K562 (cell line): Measurements from ENCODE around the gene EMC8. TPM values are rescaled to one million over a fixed set of nuclear protein-coding genes. Genes with fewer than 3 reads are reported as not detected.

Experiments used
- FOXJ3 ChIP-seq: sonication (generic); formaldehyde crosslinking; IDR thresholded peaks from 2 replicates; pipeline ENCODE4 v1.4.0; 2020; ENCODE audit warnings: mild to moderate bottlenecking, missing genetic modification reagents
- JUNB ChIP-seq: fragments of 450-650 bp; formaldehyde crosslinking; conservative IDR thresholded peaks from 2 replicates; pipeline ENCODE4 v1.4.0; 2020; ENCODE audit warnings: mild to moderate bottlenecking
- KLF10 ChIP-seq: fragments of 250-450 bp; sonication (Bioruptor Pico); IDR thresholded peaks from 2 replicates; pipeline ENCODE4 v1.6.1; 2021; ENCODE audit warnings: matching md5 sums
- PRPF4 ChIP-seq: fragments of 200-400 bp; formaldehyde crosslinking; IDR thresholded peaks from one replicate; pipeline ENCODE4 v1.6.1; 2017; ENCODE audit warnings: low read length, low read depth, mild to moderate bottlenecking; ENCODE audit not compliant: insufficient read depth, poor library complexity, severe bottlenecking
- RFX7 ChIP-seq: fragments of 250-450 bp; sonication (Bioruptor Pico); IDR thresholded peaks from 2 replicates; pipeline ENCODE4 v1.5.1; 2021; ENCODE audit warnings: mild to moderate bottlenecking
- SMARCB1 ChIP-seq: IDR thresholded peaks from 2 replicates; pipeline ENCODE4 v1.6.1; 2011; ENCODE audit warnings: improper control_type of control experiment, low read depth; ENCODE audit not compliant: insufficient read length
- SP1 ChIP-seq: sonication (generic); formaldehyde crosslinking; IDR thresholded peaks from 2 replicates; pipeline ENCODE4 v1.8.1; 2022; ENCODE audit warnings: mild to moderate bottlenecking, missing genetic modification reagents
- ZNF696 ChIP-seq: fragments of 250-450 bp; sonication (Bioruptor Pico); conservative IDR thresholded peaks from 2 replicates; pipeline ENCODE4 v1.4.0; 2020; ENCODE audit warnings: mild to moderate bottlenecking, moderate library complexity
- ZNF76 ChIP-seq: fragments of 250-450 bp; sonication (Bioruptor Pico); IDR thresholded peaks from 2 replicates; pipeline ENCODE4 v1.4.0; 2020; ENCODE audit warnings: mild to moderate bottlenecking, moderate library complexity, borderline replicate concordance
- polyA plus RNA-seq, 8 experiments: library from polyadenylated mRNA; depleted of rRNA in 4 of 8; stranded (reverse) in 5 of 8; unstranded in 3 of 8; fragments of >200 nt; fragmentation: Nextera tagmentation in 2 of 8; fragmentation: Illumina TruSeq in 1 of 8; extraction: Ambion mirVana in 2 of 8; extraction: Trizol in 1 of 8; gene quantifications; 2 replicates each; pipeline versions ENCODE4 v1.2.1 to v1.2.3, GENCODE V29; 2011 to 2014; ENCODE audit warnings: inconsistent platforms in 1 of 8, missing spikeins in 1 of 8
- total RNA-seq, 7 experiments: library from RNA; depleted of rRNA in 6 of 7; stranded (reverse); fragments of >200 nt in 6 of 7; fragmentation: Illumina TruSeq in 2 of 7; extraction: Trizol in 2 of 7; gene quantifications; 2 replicates each; pipeline versions ENCODE4 v1.2.1 to v1.2.3, GENCODE V29; 2011 to 2021; ENCODE audit warnings: low replicate concordance in 1 of 7
- TF ChIP-seq, protein P1 (sequence below): fragments of 450-650 bp; IDR thresholded peaks from 2 replicates; pipeline ENCODE4 v1.6.1; 2016; ENCODE audit warnings: mild to moderate bottlenecking, moderate library complexity
- TF ChIP-seq, protein P2 (sequence below): fragments of 450-650 bp; formaldehyde crosslinking; IDR thresholded peaks from 2 replicates; pipeline ENCODE4 v1.4.0; 2020; ENCODE audit warnings: mild to moderate bottlenecking, moderate library complexity
- TF ChIP-seq, protein P3 (sequence below): sonication (generic); formaldehyde crosslinking; IDR thresholded peaks from 2 replicates; pipeline ENCODE4 v1.5.0; 2020; ENCODE audit warnings: missing genetic modification reagents
- TF ChIP-seq, protein P4 (sequence below): sonication (generic); formaldehyde crosslinking; IDR thresholded peaks from 2 replicates; pipeline ENCODE4 v1.9.0; 2022; ENCODE audit warnings: mild to moderate bottlenecking, missing genetic modification reagents

The EMC8 gene
- total and polyA plus RNA-seq, 9 of the 15 experiments (the other 6 are each of a cell fraction or from before 2014, with no cell fraction given) = 11.4 to 81.8 (median 48.6) TPM

DNA sequence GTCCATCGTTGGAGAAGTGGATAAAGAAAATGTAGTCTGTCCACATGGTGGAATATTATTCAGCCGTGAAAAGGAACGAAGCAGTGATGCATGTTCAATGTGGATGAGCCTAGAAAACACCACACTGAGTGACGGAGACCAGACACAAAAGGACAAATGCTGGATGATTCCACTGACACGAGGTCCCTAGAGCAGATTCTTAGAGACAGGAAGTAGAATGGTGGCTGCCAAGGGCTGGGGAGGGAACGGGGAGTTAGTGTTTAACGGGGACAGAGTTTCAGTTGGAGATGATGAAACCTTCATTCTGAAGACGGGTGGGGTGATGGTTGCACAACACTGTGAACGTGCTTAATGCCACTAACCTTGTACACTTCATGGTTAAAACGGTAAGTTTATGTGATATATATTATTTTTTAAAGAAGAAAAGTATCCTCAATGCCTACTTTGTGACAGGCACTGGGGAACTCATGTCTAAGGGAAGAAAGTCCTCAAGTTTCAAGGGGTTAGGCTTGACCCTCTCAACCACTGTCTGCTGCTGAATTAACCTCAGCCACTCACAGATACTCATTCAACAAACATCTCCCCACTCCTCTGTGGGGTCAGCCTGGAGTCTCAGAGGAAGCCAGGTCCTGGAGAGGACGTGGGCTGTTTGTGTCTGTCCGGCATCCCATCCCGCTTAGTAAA is 66.0 kb downstream of the EMC8 start (continued):
- TF ChIP-seq, protein P1, sequence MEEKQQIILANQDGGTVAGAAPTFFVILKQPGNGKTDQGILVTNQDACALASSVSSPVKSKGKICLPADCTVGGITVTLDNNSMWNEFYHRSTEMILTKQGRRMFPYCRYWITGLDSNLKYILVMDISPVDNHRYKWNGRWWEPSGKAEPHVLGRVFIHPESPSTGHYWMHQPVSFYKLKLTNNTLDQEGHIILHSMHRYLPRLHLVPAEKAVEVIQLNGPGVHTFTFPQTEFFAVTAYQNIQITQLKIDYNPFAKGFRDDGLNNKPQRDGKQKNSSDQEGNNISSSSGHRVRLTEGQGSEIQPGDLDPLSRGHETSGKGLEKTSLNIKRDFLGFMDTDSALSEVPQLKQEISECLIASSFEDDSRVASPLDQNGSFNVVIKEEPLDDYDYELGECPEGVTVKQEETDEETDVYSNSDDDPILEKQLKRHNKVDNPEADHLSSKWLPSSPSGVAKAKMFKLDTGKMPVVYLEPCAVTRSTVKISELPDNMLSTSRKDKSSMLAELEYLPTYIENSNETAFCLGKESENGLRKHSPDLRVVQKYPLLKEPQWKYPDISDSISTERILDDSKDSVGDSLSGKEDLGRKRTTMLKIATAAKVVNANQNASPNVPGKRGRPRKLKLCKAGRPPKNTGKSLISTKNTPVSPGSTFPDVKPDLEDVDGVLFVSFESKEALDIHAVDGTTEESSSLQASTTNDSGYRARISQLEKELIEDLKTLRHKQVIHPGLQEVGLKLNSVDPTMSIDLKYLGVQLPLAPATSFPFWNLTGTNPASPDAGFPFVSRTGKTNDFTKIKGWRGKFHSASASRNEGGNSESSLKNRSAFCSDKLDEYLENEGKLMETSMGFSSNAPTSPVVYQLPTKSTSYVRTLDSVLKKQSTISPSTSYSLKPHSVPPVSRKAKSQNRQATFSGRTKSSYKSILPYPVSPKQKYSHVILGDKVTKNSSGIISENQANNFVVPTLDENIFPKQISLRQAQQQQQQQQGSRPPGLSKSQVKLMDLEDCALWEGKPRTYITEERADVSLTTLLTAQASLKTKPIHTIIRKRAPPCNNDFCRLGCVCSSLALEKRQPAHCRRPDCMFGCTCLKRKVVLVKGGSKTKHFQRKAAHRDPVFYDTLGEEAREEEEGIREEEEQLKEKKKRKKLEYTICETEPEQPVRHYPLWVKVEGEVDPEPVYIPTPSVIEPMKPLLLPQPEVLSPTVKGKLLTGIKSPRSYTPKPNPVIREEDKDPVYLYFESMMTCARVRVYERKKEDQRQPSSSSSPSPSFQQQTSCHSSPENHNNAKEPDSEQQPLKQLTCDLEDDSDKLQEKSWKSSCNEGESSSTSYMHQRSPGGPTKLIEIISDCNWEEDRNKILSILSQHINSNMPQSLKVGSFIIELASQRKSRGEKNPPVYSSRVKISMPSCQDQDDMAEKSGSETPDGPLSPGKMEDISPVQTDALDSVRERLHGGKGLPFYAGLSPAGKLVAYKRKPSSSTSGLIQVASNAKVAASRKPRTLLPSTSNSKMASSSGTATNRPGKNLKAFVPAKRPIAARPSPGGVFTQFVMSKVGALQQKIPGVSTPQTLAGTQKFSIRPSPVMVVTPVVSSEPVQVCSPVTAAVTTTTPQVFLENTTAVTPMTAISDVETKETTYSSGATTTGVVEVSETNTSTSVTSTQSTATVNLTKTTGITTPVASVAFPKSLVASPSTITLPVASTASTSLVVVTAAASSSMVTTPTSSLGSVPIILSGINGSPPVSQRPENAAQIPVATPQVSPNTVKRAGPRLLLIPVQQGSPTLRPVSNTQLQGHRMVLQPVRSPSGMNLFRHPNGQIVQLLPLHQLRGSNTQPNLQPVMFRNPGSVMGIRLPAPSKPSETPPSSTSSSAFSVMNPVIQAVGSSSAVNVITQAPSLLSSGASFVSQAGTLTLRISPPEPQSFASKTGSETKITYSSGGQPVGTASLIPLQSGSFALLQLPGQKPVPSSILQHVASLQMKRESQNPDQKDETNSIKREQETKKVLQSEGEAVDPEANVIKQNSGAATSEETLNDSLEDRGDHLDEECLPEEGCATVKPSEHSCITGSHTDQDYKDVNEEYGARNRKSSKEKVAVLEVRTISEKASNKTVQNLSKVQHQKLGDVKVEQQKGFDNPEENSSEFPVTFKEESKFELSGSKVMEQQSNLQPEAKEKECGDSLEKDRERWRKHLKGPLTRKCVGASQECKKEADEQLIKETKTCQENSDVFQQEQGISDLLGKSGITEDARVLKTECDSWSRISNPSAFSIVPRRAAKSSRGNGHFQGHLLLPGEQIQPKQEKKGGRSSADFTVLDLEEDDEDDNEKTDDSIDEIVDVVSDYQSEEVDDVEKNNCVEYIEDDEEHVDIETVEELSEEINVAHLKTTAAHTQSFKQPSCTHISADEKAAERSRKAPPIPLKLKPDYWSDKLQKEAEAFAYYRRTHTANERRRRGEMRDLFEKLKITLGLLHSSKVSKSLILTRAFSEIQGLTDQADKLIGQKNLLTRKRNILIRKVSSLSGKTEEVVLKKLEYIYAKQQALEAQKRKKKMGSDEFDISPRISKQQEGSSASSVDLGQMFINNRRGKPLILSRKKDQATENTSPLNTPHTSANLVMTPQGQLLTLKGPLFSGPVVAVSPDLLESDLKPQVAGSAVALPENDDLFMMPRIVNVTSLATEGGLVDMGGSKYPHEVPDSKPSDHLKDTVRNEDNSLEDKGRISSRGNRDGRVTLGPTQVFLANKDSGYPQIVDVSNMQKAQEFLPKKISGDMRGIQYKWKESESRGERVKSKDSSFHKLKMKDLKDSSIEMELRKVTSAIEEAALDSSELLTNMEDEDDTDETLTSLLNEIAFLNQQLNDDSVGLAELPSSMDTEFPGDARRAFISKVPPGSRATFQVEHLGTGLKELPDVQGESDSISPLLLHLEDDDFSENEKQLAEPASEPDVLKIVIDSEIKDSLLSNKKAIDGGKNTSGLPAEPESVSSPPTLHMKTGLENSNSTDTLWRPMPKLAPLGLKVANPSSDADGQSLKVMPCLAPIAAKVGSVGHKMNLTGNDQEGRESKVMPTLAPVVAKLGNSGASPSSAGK = peak; percentile 55
- TF ChIP-seq, protein P2, sequence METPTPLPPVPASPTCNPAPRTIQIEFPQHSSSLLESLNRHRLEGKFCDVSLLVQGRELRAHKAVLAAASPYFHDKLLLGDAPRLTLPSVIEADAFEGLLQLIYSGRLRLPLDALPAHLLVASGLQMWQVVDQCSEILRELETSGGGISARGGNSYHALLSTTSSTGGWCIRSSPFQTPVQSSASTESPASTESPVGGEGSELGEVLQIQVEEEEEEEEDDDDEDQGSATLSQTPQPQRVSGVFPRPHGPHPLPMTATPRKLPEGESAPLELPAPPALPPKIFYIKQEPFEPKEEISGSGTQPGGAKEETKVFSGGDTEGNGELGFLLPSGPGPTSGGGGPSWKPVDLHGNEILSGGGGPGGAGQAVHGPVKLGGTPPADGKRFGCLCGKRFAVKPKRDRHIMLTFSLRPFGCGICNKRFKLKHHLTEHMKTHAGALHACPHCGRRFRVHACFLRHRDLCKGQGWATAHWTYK (CRISPR knock-in tag) = no peak
- no peak for TF ChIP-seq JUNB (CRISPR knock-in tag)
- no peak for TF ChIP-seq RFX7 (CRISPR knock-in tag)
- TF ChIP-seq, protein P3, sequence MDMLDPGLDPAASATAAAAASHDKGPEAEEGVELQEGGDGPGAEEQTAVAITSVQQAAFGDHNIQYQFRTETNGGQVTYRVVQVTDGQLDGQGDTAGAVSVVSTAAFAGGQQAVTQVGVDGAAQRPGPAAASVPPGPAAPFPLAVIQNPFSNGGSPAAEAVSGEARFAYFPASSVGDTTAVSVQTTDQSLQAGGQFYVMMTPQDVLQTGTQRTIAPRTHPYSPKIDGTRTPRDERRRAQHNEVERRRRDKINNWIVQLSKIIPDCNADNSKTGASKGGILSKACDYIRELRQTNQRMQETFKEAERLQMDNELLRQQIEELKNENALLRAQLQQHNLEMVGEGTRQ (CRISPR knock-in tag) = no peak
- no peak for TF ChIP-seq PRPF4
- TF ChIP-seq ZNF696 = no peak
- TF ChIP-seq SMARCB1 = no peak
- TF ChIP-seq, protein P4, sequence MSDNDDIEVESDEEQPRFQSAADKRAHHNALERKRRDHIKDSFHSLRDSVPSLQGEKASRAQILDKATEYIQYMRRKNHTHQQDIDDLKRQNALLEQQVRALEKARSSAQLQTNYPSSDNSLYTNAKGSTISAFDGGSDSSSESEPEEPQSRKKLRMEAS (CRISPR knock-in tag) = peak; percentile 19; the same call in 1 of the 2 replicates
- TF ChIP-seq ZNF76 (CRISPR knock-in tag) = no peak
- no peak for TF ChIP-seq FOXJ3 (CRISPR knock-in tag)
- TF ChIP-seq KLF10 = no peak
- TF ChIP-seq SP1 = no peak
